B cell (primary cell): Measurements from ENCODE around the gene P2RX6. TPM values are rescaled to one million over a fixed set of nuclear protein-coding genes. Genes with fewer than 3 reads are reported as not detected.
A peak's percentile ranks its signal among the peaks of the same experiment; 100 is the strongest.

Experiments
- ATAC-seq: fragments of 200-7000 bp; cut with Tn5 transposase; one replicate; pipeline ENCODE4 v1.10.0; 2021; ENCODE audit warnings: low read depth, mild to moderate bottlenecking, moderate number of reproducible peaks, moderate library complexity
- CTCF ChIA-PET: fragments of 350-600 bp; sonication (Branson Sonifier 250); formaldehyde crosslinking; loops from one replicate; lab custom pipeline; 2021; ENCODE audit warnings: antibody characterized with exemption, inconsistent platforms; lab: Charles Lee
- POLR2A ChIA-PET: fragments of 350-600 bp; sonication (Branson Sonifier 250); formaldehyde crosslinking; loops from one replicate; lab custom pipeline; 2021; ENCODE audit warnings: antibody characterized with exemption; lab: Charles Lee
- DNase-seq: peaks from one replicate; pipeline ENCODE4 v3.0.0; 2013
- H2AFZ ChIP-seq: 2 replicates; pipeline ENCODE4 v1.6.1; 2012; ENCODE audit warnings: mild to moderate bottlenecking, low read depth, low read length; ENCODE audit not compliant: insufficient read depth, poor library complexity, severe bottlenecking
- H3K27ac ChIP-seq, 2 donors: 1 replicate in 1 of 2; 2 replicates in 1 of 2; pipeline ENCODE4 v1.5.1; 2012 to 2013; ENCODE audit warnings: low read length in 2 of 2, mild to moderate bottlenecking in 2 of 2, moderate library complexity in 1 of 2
- H3K27me3 ChIP-seq, 4 experiments: fragments of 200-600 bp in 1 of 4; sonication (generic) in 1 of 4; replicated peaks in 1 of 4; 1 replicate in 2 of 4; 2 replicates in 2 of 4; pipeline versions ENCODE4 v1.6.1 to v1.7.0; 2013 to 2016; ENCODE audit warnings: low read length in 3 of 4, mild to moderate bottlenecking in 2 of 4, mixed read lengths in 1 of 4, moderate library complexity in 1 of 4; ENCODE audit not compliant: insufficient read depth in 4 of 4, control insufficient read depth in 3 of 4; ENCODE audit errors: control extremely low read depth in 1 of 4
- H3K36me3 ChIP-seq, 2 experiments: replicated peaks in 1 of 2; 1 replicate in 1 of 2; 2 replicates in 1 of 2; pipeline versions ENCODE4 v1.6.1 to v1.7.1; 2013; ENCODE audit warnings: low read length in 1 of 2; ENCODE audit not compliant: insufficient read depth in 2 of 2, control insufficient read depth in 1 of 2; ENCODE audit errors: control extremely low read depth in 1 of 2, extremely low read depth in 1 of 2
- H3K4me1 ChIP-seq, 2 donors: fragments of 200-600 bp in 1 of 2; sonication (generic) in 1 of 2; 1 replicate in 1 of 2; 2 replicates in 1 of 2; pipeline versions ENCODE4 v1.5.1 to v1.6.1; 2013 to 2017; ENCODE audit warnings: low read length in 2 of 2; ENCODE audit not compliant: control insufficient read depth in 2 of 2, insufficient read depth in 2 of 2
- H3K4me2 ChIP-seq: replicated peaks from 2 replicates; pipeline ENCODE3; 2012; ENCODE audit warnings: mild to moderate bottlenecking, low read depth, low read length; ENCODE audit not compliant: poor library complexity, severe bottlenecking
- H3K4me3 ChIP-seq, 5 experiments: fragments of 200-600 bp in 1 of 5; sonication (generic) in 1 of 5; 1 replicate in 3 of 5; 2 replicates in 2 of 5; pipeline versions ENCODE4 v1.5.1 to v1.7.0; 2011 to 2016; ENCODE audit warnings: low read length in 4 of 5, mild to moderate bottlenecking in 4 of 5, low read depth in 2 of 5, control low read depth in 1 of 5, moderate library complexity in 1 of 5; ENCODE audit not compliant: insufficient read depth in 1 of 5; ENCODE audit errors: control extremely low read depth in 1 of 5, extremely low read depth in 1 of 5
- H3K79me2 ChIP-seq: fragments of 200-600 bp; sonication (generic); one replicate; pipeline ENCODE4 v1.6.0; 2016; ENCODE audit warnings: low read length; ENCODE audit not compliant: control insufficient read depth, insufficient read depth
- H3K9ac ChIP-seq: fragments of 200-600 bp; sonication (generic); 2 replicates; pipeline ENCODE4 v1.6.1; 2017; ENCODE audit warnings: mild to moderate bottlenecking, low read length, moderate library complexity
- H3K9me3 ChIP-seq, 3 donors: one replicate each; pipeline versions ENCODE4 v1.6.1 to v1.7.1; 2013; ENCODE audit warnings: low read length in 2 of 3; ENCODE audit not compliant: control insufficient read depth in 2 of 3, insufficient read depth in 1 of 3; ENCODE audit errors: control extremely low read depth in 1 of 3
- H4K20me1 ChIP-seq: 2 replicates; pipeline ENCODE4 v1.6.0; 2012; ENCODE audit warnings: mild to moderate bottlenecking, low read length; ENCODE audit not compliant: insufficient read depth, control insufficient read depth, poor library complexity, severe bottlenecking
- H3K27ac Mint-ChIP-seq: one replicate; pipeline ENCODE4 v1.8.0; 2021; ENCODE audit warnings: mixed read lengths
- H3K27me3 Mint-ChIP-seq: one replicate; pipeline ENCODE4 v1.8.0; 2021; ENCODE audit warnings: mixed read lengths
- H3K4me1 Mint-ChIP-seq: one replicate; pipeline ENCODE4 v1.8.0; 2021; ENCODE audit warnings: mixed read lengths
- H3K4me3 Mint-ChIP-seq: one replicate; pipeline ENCODE4 v1.8.0; 2021; ENCODE audit warnings: mixed read lengths
- H3K9me3 Mint-ChIP-seq: one replicate; pipeline ENCODE4 v1.8.0; 2022; ENCODE audit warnings: mixed read lengths; ENCODE audit not compliant: insufficient read depth
- CTCF ChIP-seq: fragments of 200-600 bp; IDR thresholded peaks from one replicate; pipeline ENCODE4 v1.8.0; 2022; ENCODE audit warnings: antibody characterized with exemption, mild to moderate bottlenecking
- EZH2 ChIP-seq: IDR thresholded peaks from 2 replicates; pipeline ENCODE4 v1.6.1; 2012; ENCODE audit warnings: borderline replicate concordance, low read depth, mild to moderate bottlenecking, moderate library complexity, low read length; ENCODE audit not compliant: insufficient read depth, poor library complexity, severe bottlenecking
- WGBS: methylation state at CpG from one replicate; pipeline ENCODE4 v1.1.5; 2013; ENCODE audit warnings: missing lambda C conversion rate; ENCODE audit not compliant: insufficient coverage; 5-methylcytosine and 5-hydroxymethylcytosine counted together
- intact Hi-C: fragments of 100-400 bp; cut with micrococcal nuclease; formaldehyde crosslinking; loops from one replicate; pipeline ENCODE4 v1.10.0; 2022
- polyA plus RNA-seq: library from polyadenylated mRNA; depleted of rRNA; stranded (reverse); fragments of >200 nt; gene quantifications from 2 replicates; pipeline ENCODE4 v1.2.3, GENCODE V29; 2012
- total RNA-seq, 2 donors: library from RNA; stranded (reverse); fragments of 120-200 nt in 1 of 2; gene quantifications; 1 replicate in 1 of 2; 2 replicates in 1 of 2; pipeline versions ENCODE4 v1.2.3 to v1.2.4, GENCODE V29; 2013 to 2022

Gene P2RX6
- total and polyA plus RNA-seq, 2 donors (not counting 1 experiment from before 2014, with no cell fraction given): 0.49 to 0.79 TPM

GRCh38 chr22:21041937-21042336, 27.0 kb downstream of the P2RX6 start:
- intact Hi-C loops: loop anchor here (10.0 kb wide), 1 partner anchor 57 kb away; the partner anchor contains the start of gene LZTR1
- Histone ChIP-seq H4K20me1 (no peaks in the 10 kb centered on the region), H3K9ac (no peak overlapping the region), H3K4me2 (no peak overlapping the region), H3K4me1 (peaks cover 23 to 24% of the 10 kb centered on the region in 2 donors), H2AFZ (no peak overlapping the region), H3K4me3 (no peak overlapping the region), H3K79me2 (no peaks in the 10 kb centered on the region), H3K36me3 (no peaks in the 10 kb centered on the region), H3K27me3 (peaks cover 0 to 30% (median 9%) of the 10 kb centered on the region in 4 experiments), H3K27ac (no peak overlapping the region), H3K9me3 (no peaks in the 10 kb centered on the region)
- ChIA-PET CTCF (no interaction called here), POLR2A (no interaction called here)
- ATAC-seq (no peak), DNase-seq (no peak)
- Mint-ChIP-seq H3K4me1 (peaks cover 20% of the 10 kb centered on the region), H3K4me3 (no peak overlapping the region), H3K9me3 (no peaks in the 10 kb centered on the region), H3K27me3 (peaks cover 33% of the 10 kb centered on the region), H3K27ac (no peak overlapping the region)
- WGBS: 90% methylated on average over 4 of the region's 4 CpGs
- TF ChIP-seq EZH2 (no peak), CTCF (no peak)

- H3K4me3 Mint-ChIP-seq: peak overlapping the region; percentile 51
- CTCF ChIA-PET: interaction anchor here (0.6 kb wide), 1 partner anchor 84 kb away, joined by 3 read pairs; no protein-coding TSS in a partner anchor
- peaks cover 23 to 24% of the 10 kb centered on the region in 2 donors for H3K4me1 ChIP-seq
These were observed 28.3 kb downstream of the P2RX6 start for GRCh38 chr22:21042978-21043859.

More at GRCh38 chr22:21042978-21043859, 28.3 kb downstream of the P2RX6 start:
- peaks cover 20% of the 10 kb centered on the region for H3K4me1 Mint-ChIP-seq
- H4K20me1 ChIP-seq: no peaks in the 10 kb centered on the region
- intact Hi-C loops: loop anchor here (10.0 kb wide), 1 partner anchor 58 kb away; the partner anchor contains the start of gene LZTR1
- no peak overlapping the region for H3K4me2 ChIP-seq
- H3K27ac Mint-ChIP-seq: no peak overlapping the region
- H3K9me3 Mint-ChIP-seq: no peaks in the 10 kb centered on the region
- H3K27me3 ChIP-seq: peaks cover 0 to 30% (median 9%) of the 10 kb centered on the region in 4 experiments
- no peak overlapping the region for H3K4me3 ChIP-seq
- H2AFZ ChIP-seq: no peak overlapping the region
- no peak for ATAC-seq
- no peaks in the 10 kb centered on the region for H3K9me3 ChIP-seq
- no peaks in the 10 kb centered on the region for H3K36me3 ChIP-seq
- no peak overlapping the region for H3K27ac ChIP-seq
- H3K9ac ChIP-seq: no peak overlapping the region
- TF ChIP-seq CTCF: no peak
- 81% methylated on average over 5 of the region's 6 CpGs for WGBS
- POLR2A ChIA-PET: no interaction called here
- H3K79me2 ChIP-seq: no peaks in the 10 kb centered on the region
- peaks cover 33% of the 10 kb centered on the region for H3K27me3 Mint-ChIP-seq
- no peak for DNase-seq
